Measurements from ENCODE around the gene CFAP100. TPM values are rescaled to one million over a fixed set of nuclear protein-coding genes. Genes with fewer than 3 reads are reported as not detected.

CFAP100 gene
- total RNA-seq, 1 experiment from 2014 or later: not detected

DNA sequence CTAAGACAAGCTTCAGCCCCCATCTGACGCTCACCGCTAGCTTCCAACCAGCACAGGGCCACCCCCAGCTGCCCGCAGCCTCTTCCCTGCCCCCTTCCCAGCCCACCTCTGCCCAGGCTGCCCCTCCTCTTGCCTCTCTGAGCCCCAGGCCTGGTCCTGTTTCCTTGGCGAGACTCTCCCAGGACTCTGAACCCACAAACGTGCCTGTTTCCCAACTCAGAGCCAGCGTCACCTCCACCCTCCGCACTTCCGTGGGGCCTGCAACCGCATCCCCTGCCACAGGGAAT lies 45.9 kb downstream of the CFAP100 start:
- no peak for DNase-seq (ENCODE audit: low spot score)

DNA sequence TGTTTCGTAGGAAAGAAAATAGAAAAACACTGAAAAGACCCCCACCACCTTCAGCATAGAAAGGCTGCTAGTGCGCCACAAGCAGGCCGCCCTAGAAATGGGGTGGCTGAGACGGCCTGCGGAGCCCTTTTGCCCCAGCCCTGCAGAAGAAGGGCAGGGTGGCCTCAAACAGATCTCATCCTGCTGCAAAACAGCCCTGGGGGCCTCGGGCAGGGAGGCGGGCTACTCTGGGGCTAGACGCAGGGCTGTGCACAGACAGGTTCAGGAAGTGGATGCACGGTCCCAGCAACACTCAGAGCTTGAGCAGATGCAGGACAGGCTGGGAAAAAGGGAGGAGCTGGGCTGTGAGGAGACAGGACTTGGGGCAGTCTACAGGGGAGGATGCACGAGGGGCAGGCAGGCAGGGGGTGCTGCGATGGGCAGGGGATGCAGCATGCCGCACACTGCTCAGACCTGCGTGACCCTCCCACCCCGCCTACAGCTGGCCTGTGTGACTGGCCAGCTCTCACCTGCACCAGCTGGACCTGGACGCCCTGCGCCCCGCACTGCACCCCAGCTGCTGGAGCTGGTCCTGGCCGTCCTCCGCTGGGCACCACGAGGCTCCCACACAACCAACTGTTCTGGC lies 46.7 kb downstream of the CFAP100 start:
- no peak for DNase-seq (ENCODE audit: low spot score)

GRCh38 chr3:126442094-126442855 lies 47.6 kb downstream of the CFAP100 start:
- no peak for DNase-seq (ENCODE audit: low spot score)

DNA sequence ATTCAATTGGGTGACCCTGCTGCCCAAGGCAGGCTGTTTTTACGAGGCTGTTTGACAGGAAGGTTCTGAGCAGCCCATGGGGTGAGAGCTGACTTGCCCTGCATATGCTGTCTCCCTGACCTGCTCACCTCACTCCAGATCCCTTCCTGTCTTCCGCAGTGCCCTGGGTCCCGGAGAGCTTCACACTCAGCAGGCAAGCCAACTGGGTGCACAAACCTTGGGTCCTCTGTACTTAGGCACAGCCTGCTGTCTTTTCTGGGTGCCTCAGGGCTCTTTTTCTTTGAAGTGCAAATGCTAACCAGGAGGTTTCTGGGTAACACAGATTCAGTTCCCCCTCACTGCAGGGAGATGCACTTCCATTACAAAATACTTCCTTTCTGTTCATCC lies 48.1 kb downstream of the CFAP100 start:
- no peak for DNase-seq (ENCODE audit: low spot score)

- no peak for DNase-seq (ENCODE audit: low spot score)
Observed at GRCh38 chr3:126445506-126445905, 50.8 kb downstream of the CFAP100 start.

DNA sequence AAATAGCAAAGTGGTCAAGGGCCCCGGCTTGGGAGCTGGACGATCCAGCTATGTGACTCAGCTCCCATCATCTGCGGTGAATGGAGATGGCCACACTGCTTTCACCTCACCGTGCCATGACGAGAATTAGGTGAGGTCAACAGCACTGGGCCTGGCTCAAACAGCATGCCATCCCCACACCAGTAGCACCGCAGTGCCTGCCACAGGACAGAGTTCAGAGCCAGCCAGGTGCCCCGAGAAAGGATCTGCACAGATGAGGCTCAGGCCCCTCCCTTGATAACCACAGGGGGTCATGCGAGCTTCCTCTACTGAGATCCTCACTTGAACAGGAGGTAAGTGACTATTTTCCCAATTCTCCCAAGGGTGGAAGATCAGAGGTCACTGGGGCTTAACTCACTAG lies 51.6 kb downstream of the CFAP100 start:
- DNase-seq (ENCODE audit: low spot score): no peak

DNA sequence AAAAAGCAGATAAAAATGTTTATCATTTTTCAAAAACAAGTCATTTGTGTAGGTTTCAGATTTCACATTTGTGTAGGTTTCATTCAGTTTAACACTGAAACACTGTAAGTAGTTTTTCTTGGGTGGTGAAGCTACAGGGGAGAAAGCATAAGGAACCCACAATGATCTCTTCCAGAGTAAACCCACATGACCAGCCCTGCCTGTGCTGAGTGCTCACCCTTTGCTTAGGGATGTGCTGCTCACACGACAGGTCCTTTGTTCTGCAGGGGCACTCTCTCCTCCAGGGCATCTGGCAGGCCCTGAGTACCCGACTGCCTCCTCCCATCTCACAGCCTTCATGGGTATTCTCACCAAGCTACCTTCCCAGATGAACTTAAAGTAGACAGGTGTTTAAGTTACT lies 52.1 kb downstream of the CFAP100 start:
- DNase-seq (ENCODE audit: low spot score): no peak

- no peak for DNase-seq (ENCODE audit: low spot score)
Observed at GRCh38 chr3:126447456-126448106, 52.9 kb downstream of the CFAP100 start.

GRCh38 chr3:126448136-126448892 lies 53.6 kb downstream of the CFAP100 start:
- DNase-seq (ENCODE audit: low spot score): no peak

DNA sequence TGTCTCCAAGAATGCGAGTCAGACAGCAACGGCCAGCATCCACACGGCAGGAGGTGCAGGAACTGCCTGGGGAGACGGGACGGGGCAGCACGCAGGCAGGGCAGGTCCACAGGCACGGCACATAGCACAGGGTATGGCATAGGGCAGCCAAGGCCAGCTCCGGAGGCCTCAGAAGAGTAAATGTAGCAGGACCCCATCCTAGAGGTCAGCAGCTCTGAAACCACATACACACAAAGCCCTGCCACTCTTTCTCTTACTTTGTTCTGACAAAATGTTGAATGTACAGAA lies 54.1 kb downstream of the CFAP100 start:
- no peak for DNase-seq (ENCODE audit: low spot score)

GRCh38 chr3:126449621-126450051 lies 54.9 kb downstream of the CFAP100 start:
- no peak for DNase-seq (ENCODE audit: low spot score)

- DNase-seq (ENCODE audit: low spot score): no peak
Observed at GRCh38 chr3:126450219-126450618, 55.5 kb downstream of the CFAP100 start.

GRCh38 chr3:126450744-126451143 lies 56.0 kb downstream of the CFAP100 start:
- no peak for DNase-seq (ENCODE audit: low spot score)

DNA sequence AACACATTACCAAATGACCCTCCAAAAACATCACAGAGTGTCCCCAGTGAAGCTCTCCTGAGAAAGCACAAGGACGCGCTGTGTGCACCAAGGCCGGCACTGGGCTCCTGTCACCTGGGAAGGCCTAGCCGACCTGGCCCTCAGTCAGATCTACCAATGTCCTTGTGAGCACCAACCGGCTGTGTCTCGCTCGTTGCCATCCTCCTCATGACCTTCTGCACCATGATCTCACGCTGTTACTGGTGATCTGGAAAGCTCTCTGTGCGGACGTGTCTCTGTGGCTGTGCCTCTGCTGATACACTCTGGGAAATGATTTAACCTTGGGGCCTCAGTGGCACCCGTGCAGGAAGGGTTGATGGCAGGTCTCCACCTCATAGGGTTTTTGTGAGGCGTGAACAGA lies 56.8 kb downstream of the CFAP100 start:
- no peak for DNase-seq (ENCODE audit: low spot score)

- no peak for DNase-seq (ENCODE audit: low spot score)
Observed at GRCh38 chr3:126452213-126452612, 57.5 kb downstream of the CFAP100 start.

DNA sequence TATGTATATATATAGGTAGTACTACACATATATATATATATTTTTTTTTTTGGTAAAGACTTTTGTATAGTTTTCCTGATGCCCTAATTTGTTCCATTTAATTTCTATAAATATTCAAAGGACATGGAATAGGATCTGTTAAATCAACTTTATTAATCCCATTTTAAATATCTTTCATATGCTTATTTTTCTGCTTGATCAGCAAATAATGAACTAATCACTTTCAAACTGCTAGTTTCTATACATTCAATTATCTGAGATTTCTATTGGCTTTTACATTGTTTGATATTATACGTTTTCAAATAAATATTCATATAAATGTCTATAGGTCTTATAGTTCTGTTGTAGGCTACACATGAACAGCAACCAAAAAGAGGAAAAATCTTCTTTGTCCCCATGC lies 59.3 kb downstream of the CFAP100 start:
- no peak for DNase-seq (ENCODE audit: low spot score)

- no peak for DNase-seq (ENCODE audit: low spot score)
Observed at GRCh38 chr3:126454437-126455198, 59.9 kb downstream of the CFAP100 start.

GRCh38 chr3:126456211-126456610 lies 61.5 kb downstream of the CFAP100 start:
- no peak for DNase-seq (ENCODE audit: low spot score)

DNA sequence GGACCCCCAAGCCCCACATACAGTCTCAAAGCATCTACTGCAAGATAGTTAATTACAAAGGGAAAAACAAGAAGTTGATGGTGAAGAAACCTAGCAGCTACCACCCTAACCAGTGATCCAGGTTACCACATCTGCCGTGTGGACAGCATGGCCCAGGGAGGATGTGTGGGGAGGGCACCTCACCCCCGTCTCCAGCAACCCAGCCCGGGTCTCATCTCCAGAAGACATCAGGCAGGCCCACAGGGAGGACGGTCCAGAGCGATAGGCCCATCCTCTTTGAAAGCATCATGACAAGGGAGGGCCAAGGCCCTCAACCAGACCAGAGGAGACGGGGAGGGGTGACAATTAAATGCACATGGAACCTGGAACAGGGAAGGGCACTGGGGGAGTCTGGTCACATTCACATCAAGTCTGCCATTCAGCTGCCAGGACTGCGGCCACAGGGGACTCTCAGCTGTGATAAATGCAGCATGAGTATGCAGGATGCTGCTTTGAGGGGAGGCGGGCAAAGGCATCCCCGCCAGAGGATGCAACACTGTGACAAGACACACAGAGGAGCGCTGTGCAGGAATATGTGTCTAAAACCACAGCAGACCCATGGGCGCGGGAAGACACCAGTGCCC lies 62.2 kb downstream of the CFAP100 start:
- DNase-seq (ENCODE audit: low spot score): no peak

GRCh38 chr3:126459111-126459762 lies 64.5 kb downstream of the CFAP100 start:
- no peak for DNase-seq (ENCODE audit: low spot score)

GRCh38 chr3:126459763-126460127 lies 65.0 kb downstream of the CFAP100 start:
- DNase-seq (ENCODE audit: low spot score): no peak
